H1 (cell line): Measurements from ENCODE around the gene UTRN. TPM values are rescaled to one million over a fixed set of nuclear protein-coding genes. Genes with fewer than 3 reads are reported as not detected.

Experiments
- CTCF ChIA-PET: fragments of 300-600 bp; sonication (Branson Sonifier 250); formaldehyde crosslinking; loops from one replicate; lab custom pipeline; 2021; ENCODE audit not compliant: partially characterized antibody; lab: Charles Lee
- POLR2A ChIA-PET: fragments of 300-600 bp; sonication (Branson Sonifier 250); formaldehyde crosslinking; loops from one replicate; lab custom pipeline; 2021; ENCODE audit warnings: inconsistent platforms; ENCODE audit not compliant: partially characterized antibody; lab: Charles Lee
- DNase-seq, 2 experiments: peaks; one replicate each; pipeline versions ENCODE4 v3.0.0 to v3.0.0-alpha.2; 2010 to 2022; ENCODE audit warnings: low spot score in 2 of 2, low read depth in 1 of 2, mixed read lengths in 1 of 2
- FAIRE-seq: peaks from 2 replicates; lab custom pipeline; 2011; peaks lifted over from hg19 to GRCh38; lab: Jason Lieb, UNC
- H2AFZ ChIP-seq: 2 replicates; pipeline ENCODE4 v1.8.1; 2012; ENCODE audit warnings: low read length, inconsistent platforms
- H2AK5ac ChIP-seq: 2 replicates; pipeline ENCODE4 v1.6.1; 2013; ENCODE audit warnings: low read depth, low read length
- H2BK120ac ChIP-seq: replicated peaks from 2 replicates; pipeline ENCODE3; 2013; ENCODE audit warnings: low read depth, low read length, inconsistent platforms
- H2BK12ac ChIP-seq: 2 replicates; pipeline ENCODE4 v1.6.1; 2013; ENCODE audit warnings: low read depth, low read length
- H2BK15ac ChIP-seq: 2 replicates; pipeline ENCODE4 v1.6.1; 2013; ENCODE audit warnings: low read length
- H2BK20ac ChIP-seq: 2 replicates; pipeline ENCODE4 v1.6.1; 2013; ENCODE audit warnings: low read length
- H2BK5ac ChIP-seq: 2 replicates; pipeline ENCODE4 v1.6.1; 2013; ENCODE audit warnings: low read depth, low read length
- H3K14ac ChIP-seq: 2 replicates; pipeline ENCODE4 v1.6.1; 2013; ENCODE audit warnings: inconsistent platforms; ENCODE audit not compliant: insufficient read length
- H3K18ac ChIP-seq: 2 replicates; pipeline ENCODE4 v1.6.1; 2013; ENCODE audit warnings: low read length; ENCODE audit errors: extremely low read depth
- H3K23ac ChIP-seq: 2 replicates; pipeline ENCODE4 v1.6.1; 2013; ENCODE audit warnings: inconsistent platforms; ENCODE audit not compliant: insufficient read length
- H3K23me2 ChIP-seq: 2 replicates; pipeline ENCODE4 v1.6.1; 2013; ENCODE audit warnings: low read depth, low read length
- H3K27ac ChIP-seq: 2 replicates; pipeline ENCODE4 v1.6.1; 2011; ENCODE audit warnings: low read depth, low read length, inconsistent platforms
- H3K27me3 ChIP-seq, 4 experiments: replicated peaks in 1 of 4; 1 replicate in 1 of 4; 2 replicates in 3 of 4; pipeline versions ENCODE4 v1.6.1 to v1.8.1; 2011 to 2013; ENCODE audit warnings: low read length in 3 of 4, mild to moderate bottlenecking in 3 of 4, inconsistent platforms in 2 of 4, mixed read lengths in 2 of 4, moderate library complexity in 1 of 4; ENCODE audit not compliant: control insufficient read depth in 3 of 4, insufficient read depth in 3 of 4; ENCODE audit errors: extremely low read depth in 1 of 4
- H3K36me3 ChIP-seq, 4 experiments: 2 replicates each; pipeline versions ENCODE4 v1.6.1 to v1.8.1; 2011 to 2013; ENCODE audit warnings: mild to moderate bottlenecking in 4 of 4, low read length in 3 of 4, moderate library complexity in 2 of 4, control low read depth in 1 of 4, inconsistent platforms in 1 of 4; ENCODE audit not compliant: insufficient read depth in 4 of 4, control insufficient read depth in 2 of 4
- H3K4ac ChIP-seq: replicated peaks from 2 replicates; pipeline ENCODE3; 2013; ENCODE audit warnings: low read length, low read depth, mixed read lengths, inconsistent platforms; ENCODE audit not compliant: insufficient read length
- H3K4me1 ChIP-seq, 4 experiments: replicated peaks in 1 of 4; 1 replicate in 1 of 4; 2 replicates in 3 of 4; pipeline versions ENCODE4 v1.6.1 to v1.8.1; 2011 to 2013; ENCODE audit warnings: low read length in 3 of 4, inconsistent platforms in 2 of 4, mixed read lengths in 1 of 4; ENCODE audit not compliant: insufficient read depth in 4 of 4, control insufficient read depth in 3 of 4
- H3K4me2 ChIP-seq, 2 experiments: 2 replicates each; pipeline versions ENCODE4 v1.6.1 to v1.8.1; 2011 to 2013; ENCODE audit warnings: low read depth in 2 of 2, low read length in 2 of 2, control low read depth in 1 of 2, inconsistent platforms in 1 of 2, mild to moderate bottlenecking in 1 of 2; ENCODE audit not compliant: insufficient read depth in 1 of 2
- H3K4me3 ChIP-seq, 4 experiments: fragments of 200-600, 300-600 bp in 1 of 4; sonication (generic), shearing (Covaris generic), sonication (Bioruptor Twin) in 1 of 4; 2 replicates each; pipeline versions ENCODE4 v1.5.1 to v1.8.1; 2011 to 2016; ENCODE audit warnings: low read length in 4 of 4, low read depth in 3 of 4, control low read depth in 2 of 4, inconsistent platforms in 2 of 4, mild to moderate bottlenecking in 2 of 4, mixed read lengths in 1 of 4, moderate library complexity in 1 of 4; ENCODE audit not compliant: insufficient read depth in 2 of 4; ENCODE audit errors: extremely low read depth in 1 of 4
- H3K56ac ChIP-seq: replicated peaks from 2 replicates; pipeline ENCODE3; 2013; ENCODE audit warnings: low read depth, mild to moderate bottlenecking, mixed read lengths, low read length, inconsistent platforms; ENCODE audit not compliant: insufficient read length
- H3K79me1 ChIP-seq: 2 replicates; pipeline ENCODE4 v1.6.1; 2013; ENCODE audit warnings: low read depth, low read length, control low read depth
- H3K79me2 ChIP-seq, 2 experiments: 2 replicates each; pipeline versions ENCODE4 v1.6.1 to v1.8.1; 2012 to 2013; ENCODE audit warnings: low read length in 2 of 2, mild to moderate bottlenecking in 2 of 2, inconsistent platforms in 1 of 2; ENCODE audit not compliant: insufficient read depth in 2 of 2, control insufficient read depth in 1 of 2
- H3K9ac ChIP-seq, 4 experiments: replicated peaks in 1 of 4; 1 replicate in 1 of 4; 2 replicates in 3 of 4; pipeline versions ENCODE4 v1.6.1 to v1.8.1; 2011 to 2013; ENCODE audit warnings: low read depth in 3 of 4, low read length in 3 of 4, control low read depth in 2 of 4, mild to moderate bottlenecking in 2 of 4, moderate library complexity in 2 of 4, inconsistent platforms in 1 of 4; ENCODE audit errors: extremely low read depth in 1 of 4
- H3K9me3 ChIP-seq, 2 experiments: 2 replicates each; pipeline versions ENCODE4 v1.6.1 to v1.8.1; 2012 to 2013; ENCODE audit warnings: mild to moderate bottlenecking in 2 of 2, moderate library complexity in 2 of 2, control low read depth in 1 of 2, inconsistent platforms in 1 of 2, low read depth in 1 of 2, low read length in 1 of 2, mixed read lengths in 1 of 2; ENCODE audit not compliant: insufficient read depth in 2 of 2
- H4K20me1 ChIP-seq, 2 experiments: replicated peaks in 1 of 2; 2 replicates each; pipeline versions ENCODE3 to v1.8.1; 2011 to 2013; ENCODE audit warnings: inconsistent platforms in 2 of 2, low read length in 2 of 2, mild to moderate bottlenecking in 1 of 2; ENCODE audit not compliant: insufficient read depth in 2 of 2, control insufficient read depth in 1 of 2
- H4K5ac ChIP-seq: 2 replicates; pipeline ENCODE4 v1.6.1; 2013; ENCODE audit warnings: low read length, low read depth, mixed read lengths, inconsistent platforms; ENCODE audit not compliant: insufficient read length
- H4K8ac ChIP-seq: 2 replicates; pipeline ENCODE4 v1.8.0; 2013; ENCODE audit warnings: mild to moderate bottlenecking, moderate library complexity, low read length, inconsistent platforms; ENCODE audit not compliant: insufficient read depth; ENCODE audit errors: extremely low read depth
- H4K91ac ChIP-seq: replicated peaks from 2 replicates; pipeline ENCODE3; 2013; ENCODE audit warnings: low read length, mixed read lengths, inconsistent platforms; ENCODE audit not compliant: insufficient read length
- BRCA1 ChIP-seq: IDR thresholded peaks from 2 replicates; pipeline ENCODE4 v1.6.1; 2012; ENCODE audit warnings: low read depth, low read length, improper control_type of control experiment
- SP2 ChIP-seq: IDR thresholded peaks from 2 replicates; pipeline ENCODE4 v1.6.1; 2012; ENCODE audit warnings: mild to moderate bottlenecking, low read length, inconsistent platforms
- WGBS, 2 experiments: shearing (Covaris generic) in 1 of 2; methylation state at CpG; one replicate each; pipeline versions ENCODE4 v1.1.6 to v1.1.7; 2013 to 2015; ENCODE audit warnings: low lambda C conversion rate in 2 of 2, mixed read lengths in 2 of 2, inconsistent platforms in 1 of 2, low coverage in 1 of 2, missing lambda C conversion rate in 1 of 2; ENCODE audit not compliant: insufficient replicate concordance in 2 of 2, insufficient coverage in 1 of 2, insufficient read length in 1 of 2; ENCODE audit errors: extremely low coverage in 1 of 2, missing lambda C conversion rate in 1 of 2; 5-methylcytosine and 5-hydroxymethylcytosine counted together
- polyA plus RNA-seq, 7 experiments: library from polyadenylated mRNA; depleted of rRNA in 3 of 7; stranded (reverse) in 5 of 7; unstranded in 2 of 7; fragments of >200 nt in 5 of 7; fragments of 200-250 nt in 2 of 7; gene quantifications; 1 replicate in 5 of 7; 2 replicates in 1 of 7; 4 replicates in 1 of 7; pipeline versions ENCODE4 v1.2.1 to v1.2.3, GENCODE V29; 2011 to 2013; ENCODE audit warnings: missing spikeins in 2 of 7, mixed read lengths in 2 of 7
- total RNA-seq: library from RNA; stranded (reverse); fragmentation: NEBNext Ultra II Directional; extraction: Animal tissue kit (Norgen Biotek cat#: 25700); gene quantifications from 2 replicates; pipeline ENCODE4 v1.2.1, GENCODE V29; 2021

UTRN gene
- total and polyA plus RNA-seq, 2 of the 8 experiments (the other 6 are each of a cell fraction or from before 2014, with no cell fraction given) = 25.0 to 112 TPM

- FAIRE-seq = no peak
- CTCF ChIA-PET = interaction anchor here (0.7 to 3.4 kb wide), 7 partner anchors 9 to 84 kb away, joined by 3 to 12 read pairs (median 4); no protein-coding TSS in a partner anchor
- 94% methylated on average over 2 of the region's 2 CpGs; no CpG with 5 or more reads in 1 of the 2 experiments for WGBS, 2 experiments
Measured at GRCh38 chr6:144279484-144280150, 5.5 kb upstream of the UTRN start.

More at GRCh38 chr6:144279484-144280150, 5.5 kb upstream of the UTRN start:
- no peaks in the 10 kb centered on the region for H3K27me3 ChIP-seq
- no peak overlapping the region for H3K14ac ChIP-seq
- peaks cover 4 to 15% (median 9%) of the 10 kb centered on the region in 4 experiments; a peak in 6 of 7 replicates for H3K4me1 ChIP-seq
- no peak overlapping the region for H3K18ac ChIP-seq
- no peak overlapping the region for H2BK5ac ChIP-seq
- H3K9ac ChIP-seq = no peak overlapping the region
- no peak overlapping the region for H3K23ac ChIP-seq
- H3K27ac ChIP-seq = no peak overlapping the region
- POLR2A ChIA-PET = no interaction called here
- no peaks in the 10 kb centered on the region for H3K79me2 ChIP-seq
- peak overlapping the region; percentile 86 for H2BK12ac ChIP-seq
- H3K4me3 ChIP-seq = no peak overlapping the region
- no peak overlapping the region for H4K8ac ChIP-seq
- H4K5ac ChIP-seq = no peak overlapping the region
- H2BK20ac ChIP-seq = no peak overlapping the region
- H2AK5ac ChIP-seq = 0 out of 2 replicates have a peak overlapping the region, but pooled peaks have one; percentile 2
- H2BK120ac ChIP-seq = no peak overlapping the region
- no peaks in the 10 kb centered on the region for H3K36me3 ChIP-seq
- no peaks in the 10 kb centered on the region for H3K9me3 ChIP-seq
- TF ChIP-seq SP2 (0 out of 2 replicates have a peak, but pooled peaks have one; percentile 4), BRCA1 (no peak)
- H2AFZ ChIP-seq = no peak overlapping the region
- H3K56ac ChIP-seq = no peak overlapping the region
- H3K4me2 ChIP-seq = peak overlapping the region in 1 of 2 experiments; percentile 51; a peak in 1 of 4 replicates
- H4K91ac ChIP-seq = no peak overlapping the region
- no peak for DNase-seq
- H2BK15ac ChIP-seq = no peak overlapping the region
- H3K23me2 ChIP-seq = peaks cover 4% of the 10 kb centered on the region; the same call in 1 of the 2 replicates
- H4K20me1 ChIP-seq = no peaks in the 10 kb centered on the region
- H3K4ac ChIP-seq = no peak overlapping the region
- H3K79me1 ChIP-seq = no peaks in the 10 kb centered on the region
